Left kidney (tissue), 2 donors: ENCODE results near the gene RHOV. TPM values are rescaled to one million over a fixed set of nuclear protein-coding genes. Genes with fewer than 3 reads are reported as not detected.

Experiments used
- DNase-seq: peaks from one replicate; pipeline ENCODE4 v3.0.0-alpha.2; 2013
- polyA plus RNA-seq: library from polyadenylated mRNA; unstranded; fragments of 120-200 nt; gene quantifications from one replicate; pipeline ENCODE4 v1.2.1, GENCODE V29; 2013; ENCODE audit not compliant: insufficient read length

Gene RHOV
- polyA plus RNA-seq, 1 donor, result 1.7 TPM

- no peak for DNase-seq
Observed at GRCh38 chr15:40845036-40845435, 29.0 kb downstream of the RHOV start.

GRCh38 chr15:40844696-40845030 lies 29.4 kb downstream of the RHOV start:
- no peak for DNase-seq

DNA sequence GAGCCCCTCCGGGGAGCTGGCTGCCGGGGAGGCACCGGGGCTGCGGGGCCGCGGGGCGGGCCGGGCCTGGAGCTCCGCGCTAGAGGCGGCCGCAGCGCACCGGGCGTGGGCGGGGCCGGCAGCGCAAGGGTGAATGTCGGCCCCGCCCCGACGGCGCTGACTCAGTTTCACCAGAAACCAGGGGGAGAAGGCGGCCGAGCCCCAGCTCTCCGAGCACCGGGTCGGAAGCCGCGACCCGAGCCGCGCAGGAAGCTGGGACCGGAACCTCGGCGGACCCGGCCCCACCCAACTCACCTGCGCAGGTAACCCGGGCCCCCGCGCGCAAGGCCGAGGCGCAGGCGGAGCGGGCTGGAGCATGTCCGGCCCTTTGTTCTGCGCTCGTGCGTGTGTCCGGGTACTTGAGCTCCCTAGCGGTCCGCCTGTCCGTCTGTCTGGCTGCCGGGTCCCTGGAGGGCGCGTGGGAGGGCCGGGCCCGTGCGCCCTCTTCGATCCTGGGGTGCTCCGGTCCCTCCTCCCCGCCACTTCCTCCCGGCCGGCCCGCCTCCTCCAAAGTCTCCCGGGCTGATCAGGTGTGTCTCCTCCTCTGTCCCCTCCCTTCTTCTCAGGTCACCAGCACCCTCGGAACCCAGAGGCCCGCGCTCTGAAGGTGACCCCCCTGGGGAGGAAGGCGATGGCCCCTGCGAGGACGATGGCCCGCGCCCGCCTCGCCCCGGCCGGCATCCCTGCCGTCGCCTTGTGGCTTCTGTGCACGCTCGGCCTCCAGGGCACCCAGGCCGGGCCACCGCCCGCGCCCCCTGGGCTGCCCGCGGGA lies 29.9 kb downstream of the RHOV start, which contains the start of gene SPINT1:
SPINT1 (plus strand) TSS at position 164 of the 811 bp plus-strand sequence; CDS start at position 671, 507 bp downstream.
- no peak for DNase-seq

GRCh38 chr15:40843261-40843884 lies 30.7 kb downstream of the RHOV start:
- no peak for DNase-seq

DNA sequence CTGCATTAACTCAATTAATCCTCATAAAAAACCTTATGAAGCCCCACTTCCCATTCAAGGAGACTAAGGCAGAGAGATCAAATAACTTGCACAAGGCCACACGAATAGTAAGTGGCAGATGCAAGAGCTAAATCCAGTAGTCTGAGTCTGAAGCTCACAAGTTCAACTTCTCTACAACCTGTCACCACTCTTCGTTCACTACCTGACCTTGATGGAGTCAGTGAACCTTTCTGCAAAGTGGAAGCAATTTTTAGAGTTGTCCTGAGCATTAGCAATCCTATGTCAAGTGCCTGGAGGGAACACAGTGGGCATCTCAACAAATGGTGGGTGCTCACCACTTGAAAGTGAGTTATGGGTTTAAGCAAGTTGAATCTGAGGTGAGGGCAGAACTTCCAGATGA lies 32.3 kb downstream of the RHOV start:
- DNase-seq, result no peak

DNA sequence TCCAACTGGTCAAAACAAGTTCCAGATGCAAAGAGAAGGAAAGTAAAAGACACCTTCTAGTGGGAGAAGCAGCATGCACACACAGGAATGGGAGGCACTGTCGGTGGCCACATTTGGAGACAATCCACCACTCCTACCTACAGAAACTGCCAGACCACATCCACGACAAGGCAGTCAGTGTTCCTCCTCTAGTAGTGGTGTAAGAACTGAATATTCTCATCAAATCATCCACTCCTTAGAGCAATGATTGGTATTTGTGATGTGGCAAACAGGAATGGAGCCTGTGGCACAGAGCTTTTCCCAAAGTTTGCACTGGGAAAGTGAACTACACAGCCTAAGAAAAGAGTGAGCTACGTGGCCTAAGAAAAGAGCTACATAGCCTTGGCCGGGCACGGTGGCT lies 35.3 kb downstream of the RHOV start:
- no peak for DNase-seq

DNA sequence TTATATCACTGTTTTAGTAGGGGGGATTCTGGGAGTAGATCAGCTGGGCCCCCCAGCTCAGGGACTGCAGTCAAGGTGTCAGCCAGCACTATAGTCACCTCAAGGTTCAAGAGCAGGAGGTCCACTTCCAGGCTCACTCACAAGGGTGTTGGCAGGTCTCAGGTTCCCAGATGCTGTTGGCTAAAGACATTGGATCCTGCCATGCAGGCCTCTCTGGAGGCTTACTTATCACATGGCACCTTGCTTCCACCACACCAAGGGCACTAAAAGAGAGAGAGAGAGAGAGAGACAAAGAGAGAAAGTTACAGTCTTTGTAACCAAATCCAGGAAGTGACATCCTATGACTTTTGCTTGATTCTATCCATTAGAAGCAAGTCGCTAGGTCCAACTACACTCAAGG lies 38.0 kb downstream of the RHOV start:
- DNase-seq, result no peak

DNA sequence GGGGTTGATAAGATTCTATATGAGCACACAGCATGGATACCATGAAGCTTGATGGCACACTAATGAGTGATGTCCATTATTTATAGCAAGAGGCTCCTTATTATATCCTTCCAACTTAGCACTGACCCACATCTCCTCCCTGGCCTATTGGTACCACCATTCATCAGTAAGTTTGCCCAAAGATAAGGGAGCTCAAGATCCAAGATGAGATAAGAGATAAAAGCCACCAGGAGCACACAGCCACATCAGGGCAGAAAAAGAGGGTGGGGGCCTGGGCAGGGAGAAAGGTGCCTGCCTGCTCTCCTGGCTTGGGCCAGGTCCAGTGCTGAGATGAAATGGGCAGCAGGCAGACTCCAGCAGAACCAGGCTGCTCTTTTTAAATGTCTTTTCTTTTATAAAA lies 41.1 kb downstream of the RHOV start:
- no peak for DNase-seq

- DNase-seq, result no peak
Observed at GRCh38 chr15:40831861-40832260, 42.2 kb downstream of the RHOV start.

- DNase-seq, result no peak
Observed at GRCh38 chr15:40830884-40831283, 43.1 kb downstream of the RHOV start.

DNA sequence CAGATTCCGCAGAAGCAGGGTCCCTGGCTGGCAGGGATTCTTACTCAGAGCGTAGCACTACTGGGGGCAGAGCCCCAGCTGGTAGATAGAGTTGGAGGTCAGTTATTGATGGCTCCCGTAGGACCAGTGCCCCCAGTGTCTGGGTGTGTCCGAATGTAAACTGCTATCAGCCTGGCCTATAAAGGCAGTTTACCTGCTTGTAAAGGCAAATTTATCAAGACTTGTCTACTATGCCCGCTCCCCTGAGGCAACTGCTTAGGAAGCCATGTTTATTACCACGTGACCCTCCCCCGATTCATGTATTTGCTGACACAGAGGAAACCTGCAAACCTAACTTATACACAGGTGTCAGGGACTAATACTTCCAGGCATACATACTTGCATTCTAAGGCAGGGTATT lies 44.9 kb downstream of the RHOV start:
- DNase-seq, result no peak

DNA sequence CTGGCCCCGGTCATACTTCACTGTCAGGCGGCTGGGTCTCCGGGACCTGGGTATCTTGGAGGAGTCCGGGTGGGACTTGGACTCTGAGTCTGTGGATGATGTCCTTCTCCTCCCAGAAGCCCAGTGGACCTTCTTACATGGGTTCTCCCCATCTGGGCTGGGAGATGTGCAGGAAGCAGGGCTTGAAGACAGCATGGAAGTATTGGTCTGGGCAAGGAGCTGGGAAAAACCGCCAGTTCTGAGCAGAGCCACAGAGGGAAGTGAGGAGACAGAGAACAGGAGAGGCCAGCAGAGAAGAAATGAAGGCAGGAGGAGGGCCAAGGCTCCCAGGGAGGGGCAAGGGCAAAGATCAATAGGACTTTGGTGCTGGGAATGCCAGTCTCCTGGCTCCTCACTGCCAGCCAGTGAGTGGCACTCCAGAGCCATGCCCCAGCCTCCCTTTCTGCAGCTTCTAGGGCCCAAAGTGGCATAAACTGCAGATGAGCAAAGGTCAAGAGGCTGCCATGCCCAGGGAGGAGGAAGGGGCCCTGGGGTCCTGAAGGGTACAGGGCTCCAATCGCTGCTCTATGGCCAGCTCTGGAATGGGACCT lies 45.5 kb downstream of the RHOV start, which contains the start of gene PPP1R14D:
PPP1R14D (minus strand) TSS at position 262 of the 590 bp plus-strand sequence; CDS start at position 195, 67 bp downstream.
- DNase-seq, result no peak

DNA sequence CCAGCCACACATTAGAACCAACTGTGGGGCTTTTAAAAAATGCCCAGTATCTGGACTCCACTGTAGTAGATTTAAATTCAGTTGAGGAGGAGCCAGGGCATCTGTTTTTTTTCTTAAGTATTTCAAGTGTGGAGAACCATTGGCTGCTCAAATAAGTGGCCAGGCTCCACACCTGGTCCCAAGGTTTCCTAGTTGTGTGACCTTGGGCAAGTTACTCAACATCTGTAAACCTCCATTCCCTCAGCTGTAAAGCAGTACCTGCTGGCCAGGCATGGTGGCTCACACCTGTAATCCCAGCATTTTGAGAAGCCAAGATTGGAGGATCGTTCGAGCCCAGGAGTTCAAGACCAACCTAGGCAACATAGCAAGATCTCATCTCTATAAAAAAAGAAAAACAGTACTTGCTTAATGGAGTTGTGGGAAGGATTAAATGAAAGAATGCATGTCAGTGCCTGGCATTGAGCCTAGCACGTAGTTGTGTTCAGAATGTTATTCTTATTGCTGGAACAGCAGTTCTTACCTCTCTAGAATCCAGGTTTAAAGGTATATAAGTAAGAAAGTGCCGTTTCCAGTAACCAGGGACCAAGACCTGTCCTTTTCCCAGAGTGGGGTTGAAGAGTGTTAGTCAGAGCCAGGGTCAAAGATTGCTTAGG lies 47.5 kb downstream of the RHOV start:
- DNase-seq, result no peak

DNA sequence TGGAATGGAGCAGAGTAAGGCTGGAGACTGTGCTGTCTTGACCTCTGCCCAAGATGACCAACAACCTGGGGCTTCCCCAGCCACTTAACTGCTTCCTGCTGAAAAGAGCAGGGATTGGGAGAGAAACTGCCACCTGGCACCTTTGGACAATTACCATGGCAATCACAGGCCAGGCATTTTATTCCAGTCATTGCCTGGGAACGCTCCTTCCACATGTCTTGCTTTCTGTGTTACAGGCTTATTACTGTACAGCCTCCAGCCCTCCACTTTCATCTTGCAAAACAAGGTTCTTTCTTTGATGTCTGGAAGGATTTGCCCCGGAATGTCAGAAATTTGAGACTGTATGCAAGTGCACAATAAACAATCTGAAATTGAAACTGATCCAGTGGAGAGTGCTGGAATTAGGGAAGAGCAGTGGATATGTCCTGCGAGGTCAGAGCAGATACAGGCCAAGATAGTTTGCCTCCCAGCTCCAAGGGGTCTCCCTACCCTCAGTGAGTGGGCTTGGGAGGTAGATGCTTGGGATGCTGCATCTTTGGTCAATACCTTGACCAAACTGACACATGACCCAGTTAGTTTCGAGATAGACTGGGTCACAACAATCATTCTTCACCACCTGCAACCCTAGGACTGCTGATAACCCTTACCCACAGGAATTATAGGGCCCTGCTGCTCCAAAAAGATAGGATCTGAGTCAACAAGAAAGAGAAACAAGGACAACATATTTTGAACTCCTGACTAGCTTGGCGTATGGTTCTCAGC lies 48.2 kb downstream of the RHOV start:
- DNase-seq, result no peak

- DNase-seq, result no peak
Observed at GRCh38 chr15:40823572-40824343, 50.3 kb downstream of the RHOV start.

Other genes with a start within 250 kb of the RHOV start
- 16.9 TPM for gene RAD51, start 179.1 kb downstream of the RHOV start, polyA plus RNA-seq
- 43.1 TPM for gene RMDN3, start 119.0 kb downstream of the RHOV start, polyA plus RNA-seq
- 33.2 TPM for gene GCHFR, start 110.2 kb downstream of the RHOV start, polyA plus RNA-seq
- gene C15orf62, start 104.3 kb downstream of the RHOV start, polyA plus RNA-seq, result 3.3 TPM
- gene ZFYVE19, start 67.1 kb downstream of the RHOV start, polyA plus RNA-seq, result 25.5 TPM
- gene DNAJC17, start 66.8 kb downstream of the RHOV start, polyA plus RNA-seq, result 41.1 TPM
- 0.62 TPM for gene PPP1R14D, start 45.5 kb downstream of the RHOV start, polyA plus RNA-seq
- 66.7 TPM for gene SPINT1, start 30.2 kb downstream of the RHOV start, polyA plus RNA-seq
- gene VPS18, start 20.2 kb upstream of the RHOV start, polyA plus RNA-seq, result 16.5 TPM
- 5.1 TPM for gene DLL4, start 55.1 kb upstream of the RHOV start, polyA plus RNA-seq
- 2.4 TPM for gene CHAC1, start 79.2 kb upstream of the RHOV start, polyA plus RNA-seq
- 27.6 TPM for gene INO80, start 242.0 kb upstream of the RHOV start, polyA plus RNA-seq